ENCODE measurements around the gene DGCR8. TPM values are rescaled to one million over a fixed set of nuclear protein-coding genes. Genes with fewer than 3 reads are reported as not detected.

Gene DGCR8
- total RNA-seq, 1 donor, result 30.7 TPM

GRCh38 chr22:20056696-20057386 is 23.2 kb upstream of the DGCR8 start:
- TF ChIP-seq CTCF (IDR thresholded peaks at IDR 0.05; ENCODE audit: insufficient read depth, low read depth, low read length), result no peak
- no peak overlapping the region for H3K4me3 ChIP-seq (ENCODE audit: low read depth, low read length)
- no peak for DNase-seq (ENCODE audit: low read depth)

GRCh38 chr22:20057596-20058268 is 22.3 kb upstream of the DGCR8 start:
- H3K4me3 ChIP-seq (ENCODE audit: low read depth, low read length), result no peak overlapping the region
- no peak for DNase-seq (ENCODE audit: low read depth)
- no peak for TF ChIP-seq CTCF (IDR thresholded peaks at IDR 0.05; ENCODE audit: insufficient read depth, low read depth, low read length)

GRCh38 chr22:20058989-20059770 is 20.9 kb upstream of the DGCR8 start:
- peak; percentile 26 for TF ChIP-seq CTCF (IDR thresholded peaks at IDR 0.05; ENCODE audit: insufficient read depth, low read depth, low read length)
- H3K4me3 ChIP-seq (ENCODE audit: low read depth, low read length), result no peak overlapping the region
- peak; percentile 85 for DNase-seq (ENCODE audit: low read depth)

- TF ChIP-seq CTCF (IDR thresholded peaks at IDR 0.05; ENCODE audit: insufficient read depth, low read depth, low read length), result no peak
- H3K4me3 ChIP-seq (ENCODE audit: low read depth, low read length), result no peak overlapping the region
- no peak for DNase-seq (ENCODE audit: low read depth)
Observed at GRCh38 chr22:20060700-20061480, 19.2 kb upstream of the DGCR8 start.

- no peak for TF ChIP-seq CTCF (IDR thresholded peaks at IDR 0.05; ENCODE audit: insufficient read depth, low read depth, low read length)
- DNase-seq (ENCODE audit: low read depth), result no peak
- no peak overlapping the region for H3K4me3 ChIP-seq (ENCODE audit: low read depth, low read length)
Observed at GRCh38 chr22:20061481-20061861, 18.6 kb upstream of the DGCR8 start.

GRCh38 chr22:20062043-20062765 is 17.8 kb upstream of the DGCR8 start:
- TF ChIP-seq CTCF (IDR thresholded peaks at IDR 0.05; ENCODE audit: insufficient read depth, low read depth, low read length), result no peak
- DNase-seq (ENCODE audit: low read depth), result no peak
- H3K4me3 ChIP-seq (ENCODE audit: low read depth, low read length), result no peak overlapping the region

Measured in fibroblast of villous mesenchyme (primary cell).